Progenitor cell of endocrine pancreas (in vitro differentiated cells): Measurements from ENCODE around the gene SUSD4. TPM values are rescaled to one million over a fixed set of nuclear protein-coding genes. Genes with fewer than 3 reads are reported as not detected.

Experiments used
- DNase-seq: peaks from one replicate; pipeline ENCODE4 v3.0.0; 2021; ENCODE audit warnings: low spot score; ENCODE audit not compliant: unreplicated experiment
- H3K27ac Mint-ChIP-seq: 2 replicates; pipeline ENCODE4 v1.8.0; 2021; ENCODE audit warnings: mild to moderate bottlenecking, moderate library complexity, mixed read lengths
- H3K27me3 Mint-ChIP-seq: 2 replicates; pipeline ENCODE4 v1.8.0; 2021; ENCODE audit warnings: mixed read lengths
- H3K36me3 Mint-ChIP-seq: 2 replicates; pipeline ENCODE4 v1.8.0; 2022; ENCODE audit warnings: mixed read lengths; ENCODE audit not compliant: insufficient read depth
- H3K4me1 Mint-ChIP-seq: 2 replicates; pipeline ENCODE4 v1.8.0; 2021; ENCODE audit warnings: low read depth, mixed read lengths
- H3K4me3 Mint-ChIP-seq: 2 replicates; pipeline ENCODE4 v1.8.0; 2021; ENCODE audit warnings: low read depth, mild to moderate bottlenecking, moderate library complexity, mixed read lengths
- H3K9me3 Mint-ChIP-seq: 2 replicates; pipeline ENCODE4 v1.8.0; 2021; ENCODE audit warnings: low read depth, mixed read lengths
- CTCF ChIP-seq: fragments of 200-600 bp; sonication (generic); IDR thresholded peaks from one replicate; pipeline ENCODE4 v1.5.0; 2021; ENCODE audit warnings: antibody characterized with exemption, mild to moderate bottlenecking; ENCODE audit not compliant: unreplicated experiment
- total RNA-seq: library from RNA; stranded (reverse); gene quantifications from 2 replicates; pipeline ENCODE4 v1.2.1, GENCODE V29; 2021

SUSD4 gene
- total RNA-seq, 1 donor from 2014 or later = 6.0 TPM

- H3K27ac Mint-ChIP-seq = no peak overlapping the region
- TF ChIP-seq CTCF = no peak
- no peak for DNase-seq
- no peak overlapping the region for H3K4me3 Mint-ChIP-seq
- no peaks in the 10 kb centered on the region for H3K9me3 Mint-ChIP-seq
- no peaks in the 10 kb centered on the region for H3K4me1 Mint-ChIP-seq
- no peaks in the 10 kb centered on the region for H3K36me3 Mint-ChIP-seq
- H3K27me3 Mint-ChIP-seq = peaks cover 51% of the 10 kb centered on the region
These were observed 10.0 kb downstream of the SUSD4 start for GRCh38 chr1:223353939-223354338.

DNA sequence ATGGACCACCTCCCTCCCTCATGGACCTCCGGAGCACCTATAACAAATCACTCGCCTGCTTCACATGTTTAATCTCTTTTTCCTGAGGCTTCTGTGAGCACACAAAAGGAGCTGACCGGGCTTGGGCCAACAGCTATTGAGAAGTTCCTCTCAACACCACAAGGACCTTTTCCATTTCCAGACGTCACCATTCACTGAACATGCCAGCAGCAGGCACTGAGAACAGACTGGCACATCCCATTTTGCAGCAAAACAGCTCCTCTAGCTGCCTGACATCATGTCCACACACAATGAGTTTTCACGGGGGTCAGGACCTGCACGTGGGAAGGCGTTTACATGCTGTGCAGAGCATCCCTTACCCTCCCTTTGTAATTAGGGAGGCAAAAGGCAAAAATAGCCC, 11.0 kb downstream of the SUSD4 start:
- no peak overlapping the region for H3K4me3 Mint-ChIP-seq
- peaks cover 42% of the 10 kb centered on the region for H3K27me3 Mint-ChIP-seq
- no peaks in the 10 kb centered on the region for H3K9me3 Mint-ChIP-seq
- no peak overlapping the region for H3K27ac Mint-ChIP-seq
- H3K4me1 Mint-ChIP-seq = no peaks in the 10 kb centered on the region
- no peak for TF ChIP-seq CTCF
- H3K36me3 Mint-ChIP-seq = no peaks in the 10 kb centered on the region
- DNase-seq = no peak

DNA sequence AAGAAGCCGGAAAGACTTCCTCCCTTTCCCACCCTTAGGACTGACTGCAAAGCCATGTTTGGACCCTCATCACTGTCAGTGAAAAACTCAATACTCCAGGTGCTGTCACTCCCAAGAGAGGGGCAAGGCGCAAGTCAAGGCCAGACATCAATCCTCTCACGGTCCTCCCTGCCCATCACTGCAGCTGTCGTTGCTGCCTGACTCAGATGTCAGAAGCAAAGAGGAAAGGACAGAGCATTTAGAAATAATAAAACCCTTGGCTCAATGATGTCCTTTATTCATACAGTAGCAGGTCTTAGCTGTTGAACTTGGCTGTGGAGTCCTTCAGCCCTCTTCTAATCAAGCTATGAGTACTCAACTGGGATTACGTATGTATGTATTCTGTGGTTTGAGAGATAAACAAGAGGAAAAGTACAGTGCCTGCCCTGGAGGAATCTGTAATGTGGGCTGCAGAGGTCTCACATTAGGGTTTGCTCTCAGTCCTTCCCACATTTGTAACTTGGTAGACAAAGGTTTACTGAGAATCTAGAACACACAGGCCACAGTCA, 13.5 kb downstream of the SUSD4 start:
- Mint-ChIP-seq H3K27me3 (peaks cover 32% of the 10 kb centered on the region), H3K4me1 (no peaks in the 10 kb centered on the region), H3K4me3 (no peak overlapping the region), H3K27ac (no peak overlapping the region), H3K36me3 (no peaks in the 10 kb centered on the region), H3K9me3 (no peaks in the 10 kb centered on the region)
- no peak for TF ChIP-seq CTCF
- DNase-seq = no peak

- Mint-ChIP-seq H3K4me1 (no peaks in the 10 kb centered on the region), H3K27ac (no peak overlapping the region), H3K9me3 (no peaks in the 10 kb centered on the region), H3K27me3 (peaks cover 30% of the 10 kb centered on the region), H3K4me3 (no peak overlapping the region), H3K36me3 (no peaks in the 10 kb centered on the region)
- DNase-seq = no peak
- no peak for TF ChIP-seq CTCF
These were observed 14.7 kb downstream of the SUSD4 start for GRCh38 chr1:223349241-223349640.

GRCh38 chr1:223348439-223348838, 15.5 kb downstream of the SUSD4 start:
- no peak for DNase-seq
- H3K4me3 Mint-ChIP-seq = no peak overlapping the region
- no peak for TF ChIP-seq CTCF
- no peak overlapping the region for H3K27ac Mint-ChIP-seq
- no peaks in the 10 kb centered on the region for H3K36me3 Mint-ChIP-seq
- H3K9me3 Mint-ChIP-seq = no peaks in the 10 kb centered on the region
- H3K4me1 Mint-ChIP-seq = no peaks in the 10 kb centered on the region
- peaks cover 26% of the 10 kb centered on the region for H3K27me3 Mint-ChIP-seq
